HFF-Myc (cell line): ENCODE results near the gene CCR7.

ENCODE experiments used
- DNase-seq: peaks from one replicate; pipeline ENCODE4 v3.0.0-alpha.2; 2011; ENCODE audit warnings: low read depth; ENCODE audit errors: extremely low read depth
- H3K4me3 ChIP-seq: replicated peaks from 2 replicates; pipeline ENCODE4 v1.5.1; 2011; ENCODE audit warnings: low read depth, mild to moderate bottlenecking, control low read depth, low read length
- TF ChIP-seq, protein P1 (sequence below): IDR thresholded peaks from 2 replicates; pipeline ENCODE4 v1.5.1; 2012; ENCODE audit warnings: mild to moderate bottlenecking, low read depth, low read length, control low read depth; ENCODE audit errors: missing control alignments

Gene CCR7

GRCh38 chr17:40560592-40561293 is 4.5 kb downstream of the CCR7 start:
- H3K4me3 ChIP-seq = no peak overlapping the region
- DNase-seq = no peak
- TF ChIP-seq, protein P1, sequence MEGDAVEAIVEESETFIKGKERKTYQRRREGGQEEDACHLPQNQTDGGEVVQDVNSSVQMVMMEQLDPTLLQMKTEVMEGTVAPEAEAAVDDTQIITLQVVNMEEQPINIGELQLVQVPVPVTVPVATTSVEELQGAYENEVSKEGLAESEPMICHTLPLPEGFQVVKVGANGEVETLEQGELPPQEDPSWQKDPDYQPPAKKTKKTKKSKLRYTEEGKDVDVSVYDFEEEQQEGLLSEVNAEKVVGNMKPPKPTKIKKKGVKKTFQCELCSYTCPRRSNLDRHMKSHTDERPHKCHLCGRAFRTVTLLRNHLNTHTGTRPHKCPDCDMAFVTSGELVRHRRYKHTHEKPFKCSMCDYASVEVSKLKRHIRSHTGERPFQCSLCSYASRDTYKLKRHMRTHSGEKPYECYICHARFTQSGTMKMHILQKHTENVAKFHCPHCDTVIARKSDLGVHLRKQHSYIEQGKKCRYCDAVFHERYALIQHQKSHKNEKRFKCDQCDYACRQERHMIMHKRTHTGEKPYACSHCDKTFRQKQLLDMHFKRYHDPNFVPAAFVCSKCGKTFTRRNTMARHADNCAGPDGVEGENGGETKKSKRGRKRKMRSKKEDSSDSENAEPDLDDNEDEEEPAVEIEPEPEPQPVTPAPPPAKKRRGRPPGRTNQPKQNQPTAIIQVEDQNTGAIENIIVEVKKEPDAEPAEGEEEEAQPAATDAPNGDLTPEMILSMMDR = no peak

- TF ChIP-seq, protein P1 = peak; percentile 99
- peak; percentile 88 for DNase-seq
- no peak overlapping the region for H3K4me3 ChIP-seq
Observed at GRCh38 chr17:40559954-40560591, 5.2 kb downstream of the CCR7 start.

DNA sequence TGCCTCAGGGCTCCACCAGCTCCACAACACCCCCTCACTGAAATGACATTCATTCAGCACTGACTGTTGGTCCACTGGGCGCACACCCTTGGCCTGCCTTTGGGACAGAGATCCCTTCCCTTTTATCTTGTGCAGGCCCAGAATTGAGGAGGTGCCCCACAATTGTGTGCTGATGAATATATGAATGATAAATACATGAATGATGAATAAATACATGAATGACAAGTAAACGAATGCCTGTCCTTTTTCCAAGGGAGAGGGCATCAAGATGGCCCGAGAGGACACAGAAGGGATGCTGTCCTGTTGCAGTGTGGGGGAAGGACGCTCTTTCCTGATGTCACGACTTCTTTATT is 5.7 kb downstream of the CCR7 start:
- no peak overlapping the region for H3K4me3 ChIP-seq
- no peak for DNase-seq
- TF ChIP-seq, protein P1 = no peak

- no peak overlapping the region for H3K4me3 ChIP-seq
- TF ChIP-seq, protein P1 = no peak
Observed at GRCh38 chr17:40558890-40559563, 6.2 kb downstream of the CCR7 start.

DNA sequence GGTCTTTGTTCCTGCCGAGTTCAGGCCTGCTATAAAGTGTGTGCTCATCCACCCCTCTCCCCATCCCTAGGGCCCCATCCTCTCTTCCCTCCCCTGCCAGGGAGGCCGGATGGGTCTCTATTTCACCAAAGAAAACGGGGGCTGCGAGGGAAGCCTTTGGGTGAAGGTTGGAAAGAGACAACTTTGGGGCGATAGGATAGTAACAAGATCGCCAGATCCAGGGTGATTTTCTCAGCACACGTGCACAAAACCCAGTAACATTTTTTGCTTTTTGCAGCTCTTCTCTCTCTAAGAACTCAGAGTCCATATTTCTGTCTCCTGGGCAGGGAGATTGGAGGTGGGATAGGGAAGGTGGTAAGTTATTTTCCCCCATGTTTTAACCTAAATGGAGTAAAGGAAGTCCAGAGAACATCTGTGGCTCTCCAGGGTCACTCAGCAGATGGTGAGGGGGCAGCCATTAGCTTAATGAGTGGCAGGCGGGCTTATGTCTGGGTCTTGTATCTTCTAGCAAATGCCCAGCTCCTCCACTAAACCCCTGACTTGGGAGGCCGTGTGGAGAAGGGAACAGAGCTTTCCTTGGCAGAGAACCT is 6.9 kb downstream of the CCR7 start:
- TF ChIP-seq, protein P1 = no peak
- no peak for DNase-seq
- H3K4me3 ChIP-seq = no peak overlapping the region

More at GRCh38 chr17:40558890-40559563, 6.2 kb downstream of the CCR7 start:
- no peak for DNase-seq

DNA sequence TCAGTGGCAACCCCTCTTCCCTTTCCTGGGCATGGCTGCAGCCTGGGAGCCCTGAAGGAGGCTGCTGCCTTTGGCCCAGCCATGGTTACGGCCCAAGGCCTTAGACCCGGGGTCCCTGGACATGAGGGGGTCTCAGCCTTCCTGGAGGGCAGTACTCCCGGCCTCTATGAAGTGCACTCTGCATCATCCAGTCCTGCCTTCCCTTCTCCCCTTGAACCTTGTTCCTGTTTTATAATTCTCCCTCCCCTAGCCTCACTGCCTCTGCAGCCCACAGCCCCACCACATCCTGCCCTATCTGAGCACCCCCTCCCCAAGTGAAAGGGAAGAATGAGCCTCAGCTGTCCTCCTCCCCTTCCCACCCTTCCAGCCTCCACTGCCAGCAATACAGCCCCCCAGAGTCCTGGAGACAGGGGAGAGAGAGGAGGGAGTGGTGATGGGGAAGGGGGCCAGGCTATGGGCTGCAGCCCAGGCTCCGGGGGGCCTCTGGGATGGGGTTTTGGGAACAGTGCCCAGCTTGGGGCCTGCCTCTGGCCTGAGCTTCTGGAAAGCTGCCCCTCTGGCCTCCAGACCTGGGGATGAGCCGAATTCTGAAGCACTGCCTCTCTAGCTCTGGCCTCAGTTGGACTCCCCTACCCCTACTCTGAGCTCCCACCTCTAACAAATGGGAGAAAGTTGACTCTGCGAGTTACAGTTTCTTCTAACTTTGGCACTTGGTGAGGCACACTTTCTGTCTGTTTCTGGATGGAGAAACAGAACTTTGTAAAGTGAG is 7.6 kb downstream of the CCR7 start:
- no peak overlapping the region for H3K4me3 ChIP-seq
- no peak for DNase-seq
- TF ChIP-seq, protein P1 = no peak
